Measurements from ENCODE around the gene TMEM132C. TPM values are rescaled to one million over a fixed set of nuclear protein-coding genes. Genes with fewer than 3 reads are reported as not detected.

The TMEM132C gene
- total and polyA plus RNA-seq, 2 of the 8 experiments (the other 6 are each of a cell fraction or from before 2014, with no cell fraction given) = 0.23 to 0.76 TPM

DNA sequence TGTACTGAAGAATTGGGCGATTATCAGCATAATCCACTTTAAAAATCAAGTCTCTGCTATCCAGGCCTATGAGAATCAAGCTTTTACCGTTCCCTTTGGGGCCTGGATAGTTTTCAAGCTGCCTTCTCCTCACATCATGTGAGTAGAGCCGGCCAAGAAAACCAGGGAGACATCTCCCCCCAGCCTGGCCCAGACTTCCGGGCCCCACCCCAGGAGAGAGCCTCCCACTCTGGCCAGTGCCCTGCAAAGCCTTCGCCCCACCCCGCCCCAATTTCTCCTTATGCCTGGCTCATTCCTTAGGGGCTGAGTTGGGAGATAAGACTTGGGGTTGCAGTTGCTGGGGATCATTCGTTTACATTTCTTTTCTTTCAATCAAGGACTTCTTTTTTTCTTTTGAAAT, 1.4 kb upstream of the TMEM132C start:
- FAIRE-seq = no peak
- TF ChIP-seq POU5F1 (IDR thresholded peaks at IDR 0.05; ENCODE audit: low read depth, low read length) (no peak), KDM1A (IDR thresholded peaks at IDR 0.05; ENCODE audit: borderline replicate concordance, low read length) (no peak), JUND (IDR thresholded peaks at IDR 0.05; ENCODE audit: low read length) (no peak), TEAD4 (IDR thresholded peaks at IDR 0.05; ENCODE audit: low read depth, low read length) (no peak), SP2 (IDR thresholded peaks at IDR 0.05; ENCODE audit: low read length) (no peak), NANOG (IDR thresholded peaks at IDR 0.05; ENCODE audit: insufficient read depth, low read depth, low read length, poor library complexity, severe bottlenecking) (no peak), TBP (IDR thresholded peaks at IDR 0.05; ENCODE audit: low read depth, low read length) (no peak), JUN (IDR thresholded peaks at IDR 0.05; ENCODE audit: low read depth, low read length) (no peak), SP1 (IDR thresholded peaks at IDR 0.05; ENCODE audit: low read depth, low read length) (no peak), SP4 (IDR thresholded peaks at IDR 0.05; ENCODE audit: low read length) (no peak), RBBP5 (IDR thresholded peaks at IDR 0.05; ENCODE audit: borderline replicate concordance, low read depth, low read length) (no peak), FOSL1 (IDR thresholded peaks at IDR 0.05; ENCODE audit: insufficient read depth, low read depth, low read length) (no peak), RNF2 (IDR thresholded peaks at IDR 0.05; ENCODE audit: borderline replicate concordance, low read depth, low read length, missing control alignments, poor library complexity, severe bottlenecking) (no peak), SUZ12 (IDR thresholded peaks at IDR 0.05; ENCODE audit: low read length) (no peak)
- Histone ChIP-seq H3K4ac (replicated peaks; ENCODE audit: insufficient read length, low read depth, low read length) (no peak overlapping the region), H4K8ac (ENCODE audit: extremely low read depth, insufficient read depth, low read length) (no peak overlapping the region; the same call in 1 of the 2 replicates), H2BK120ac (replicated peaks; ENCODE audit: low read depth, low read length) (no peak overlapping the region), H3K36me3 (ENCODE audit: control insufficient read depth in 2 of 4, insufficient read depth in 4 of 4, low read length in 3 of 4) (peaks cover 0 to 2% (median 0%) of the 10 kb centered on the region in 4 experiments; a peak in 1 of 8 replicates), H4K20me1 (replicated peaks in 1 of 2; ENCODE audit: control insufficient read depth in 1 of 2, insufficient read depth in 2 of 2, low read length in 2 of 2) (peaks cover 0 to 2% of the 10 kb centered on the region in 2 experiments), H3K4me3 (ENCODE audit: extremely low read depth in 1 of 4, insufficient read depth in 2 of 4, low read depth in 3 of 4, low read length in 4 of 4) (peak overlapping the region in 2 of 4 experiments; percentile 54 to 63; a peak in 1 of 8 replicates), H3K79me1 (ENCODE audit: low read depth, low read length) (no peaks in the 10 kb centered on the region), H3K14ac (ENCODE audit: insufficient read length) (no peak overlapping the region), H4K91ac (replicated peaks; ENCODE audit: insufficient read length, low read length) (no peak overlapping the region), H3K27me3 (replicated peaks in 1 of 4; ENCODE audit: control insufficient read depth in 3 of 4, extremely low read depth in 1 of 4, insufficient read depth in 3 of 4, low read length in 3 of 4) (peaks cover 30 to 59% (median 57%) of the 10 kb centered on the region in 4 experiments), H3K4me2 (ENCODE audit: insufficient read depth in 1 of 2, low read depth in 2 of 2, low read length in 2 of 2) (peak overlapping the region; percentile 5 to 94; a peak in 3 of 4 replicates), H2AFZ (ENCODE audit: low read length) (no peak overlapping the region), H3K23ac (ENCODE audit: insufficient read length) (no peak overlapping the region), H3K4me1 (replicated peaks in 1 of 4; ENCODE audit: control insufficient read depth in 3 of 4, insufficient read depth in 4 of 4, low read length in 3 of 4) (peaks cover 3 to 17% (median 12%) of the 10 kb centered on the region in 4 experiments), H3K9ac (replicated peaks in 1 of 4; ENCODE audit: extremely low read depth in 1 of 4, low read depth in 3 of 4, low read length in 3 of 4) (no peak overlapping the region), H3K79me2 (ENCODE audit: control insufficient read depth in 1 of 2, insufficient read depth in 2 of 2, low read length in 2 of 2) (no peaks in the 10 kb centered on the region), H3K18ac (ENCODE audit: extremely low read depth, low read length) (no peak overlapping the region), H2BK20ac (ENCODE audit: low read length) (no peak overlapping the region; the same call in 1 of the 2 replicates), H2AK5ac (ENCODE audit: low read depth, low read length) (no peak overlapping the region), H4K5ac (ENCODE audit: insufficient read length, low read depth, low read length) (no peak overlapping the region), H3K27ac (ENCODE audit: low read depth, low read length) (no peak overlapping the region), H3K56ac (replicated peaks; ENCODE audit: insufficient read length, low read depth, low read length) (no peak overlapping the region), H2BK12ac (ENCODE audit: low read depth, low read length) (no peak overlapping the region), H3K23me2 (ENCODE audit: low read depth, low read length) (peaks cover 17% of the 10 kb centered on the region), H2BK5ac (ENCODE audit: low read depth, low read length) (no peak overlapping the region), H2BK15ac (ENCODE audit: low read length) (no peak overlapping the region), H3K9me3 (ENCODE audit: insufficient read depth in 2 of 2, low read depth in 1 of 2, low read length in 1 of 2) (peaks cover 0 to 5% of the 10 kb centered on the region in 2 experiments; a peak in 1 of 4 replicates)
- ChIA-PET CTCF (ENCODE audit: partially characterized antibody) (interaction anchor here (0.6 to 1.4 kb wide), 2 partner anchors 8 to 122 kb away, joined by 3 read pairs; no protein-coding TSS in a partner anchor), POLR2A (ENCODE audit: partially characterized antibody) (no interaction called here)
- DNase-seq (ENCODE audit: low read depth in 1 of 2, low spot score in 2 of 2) = no peak
- WGBS, 2 experiments (ENCODE audit: extremely low coverage in 1 of 2, insufficient coverage in 1 of 2, insufficient read length in 1 of 2, insufficient replicate concordance in 2 of 2, low coverage in 1 of 2, low lambda C conversion rate in 2 of 2, missing lambda C conversion rate in 1 of 2) = 56% methylated on average over 7 of the region's 7 CpGs; no CpG with 5 or more reads in 1 of the 2 experiments
